Mesothelial cell of epicardium (in vitro differentiated cells): ENCODE data around the gene TP53AIP1. TPM values are rescaled to one million over a fixed set of nuclear protein-coding genes. Genes with fewer than 3 reads are reported as not detected.

ENCODE experiments used
- DNase-seq, 2 experiments: peaks; one replicate each; pipeline ENCODE4 v3.0.0; 2021; ENCODE audit warnings: low spot score in 2 of 2; ENCODE audit not compliant: unreplicated experiment in 2 of 2
- H3K27ac Mint-ChIP-seq: 2 replicates; pipeline ENCODE4 v1.8.0; 2021; ENCODE audit warnings: mixed read lengths
- H3K27me3 Mint-ChIP-seq: 2 replicates; pipeline ENCODE4 v1.8.0; 2021; ENCODE audit warnings: low read depth, mixed read lengths
- H3K36me3 Mint-ChIP-seq: 2 replicates; pipeline ENCODE4 v1.8.0; 2021; ENCODE audit warnings: mixed read lengths
- H3K4me1 Mint-ChIP-seq: 2 replicates; pipeline ENCODE4 v1.8.0; 2021; ENCODE audit warnings: mixed read lengths
- H3K4me3 Mint-ChIP-seq: 2 replicates; pipeline ENCODE4 v1.8.0; 2021; ENCODE audit warnings: mild to moderate bottlenecking, moderate library complexity, mixed read lengths
- H3K9me3 Mint-ChIP-seq: 2 replicates; pipeline ENCODE4 v1.8.0; 2021; ENCODE audit warnings: mixed read lengths
- CTCF ChIP-seq: fragments of 200-600 bp; sonication (generic); IDR thresholded peaks from one replicate; pipeline ENCODE4 v1.5.0; 2021; ENCODE audit warnings: antibody characterized with exemption; ENCODE audit not compliant: unreplicated experiment
- total RNA-seq: library from RNA; stranded (reverse); gene quantifications from 3 replicates; pipeline ENCODE4 v1.2.1, GENCODE V29; 2021

TP53AIP1 gene
- total RNA-seq, 1 donor from 2014 or later: 0.45 TPM

- TF ChIP-seq CTCF: no peak
- H3K4me1 Mint-ChIP-seq: peaks cover 32% of the 10 kb centered on the region
- H3K27me3 Mint-ChIP-seq: peaks cover 2% of the 10 kb centered on the region
- no peak overlapping the region for H3K4me3 Mint-ChIP-seq
- no peak for DNase-seq
- peak overlapping the region; percentile 43 for H3K27ac Mint-ChIP-seq
- peaks cover 4% of the 10 kb centered on the region for H3K9me3 Mint-ChIP-seq
- H3K36me3 Mint-ChIP-seq: no peaks in the 10 kb centered on the region
Observed at GRCh38 chr11:128931066-128931465, 11.6 kb downstream of the TP53AIP1 start.

GRCh38 chr11:128929991-128930390, 12.7 kb downstream of the TP53AIP1 start:
- no peak for DNase-seq
- peaks cover 2% of the 10 kb centered on the region for H3K27me3 Mint-ChIP-seq

GRCh38 chr11:128929468-128929867, 13.2 kb downstream of the TP53AIP1 start:
- no peak for TF ChIP-seq CTCF
- peaks cover 4% of the 10 kb centered on the region for H3K9me3 Mint-ChIP-seq
- DNase-seq: no peak
- no peak overlapping the region for H3K27ac Mint-ChIP-seq
- no peak overlapping the region for H3K4me3 Mint-ChIP-seq
- H3K4me1 Mint-ChIP-seq: peaks cover 32% of the 10 kb centered on the region
- H3K27me3 Mint-ChIP-seq: peaks cover 2% of the 10 kb centered on the region
- H3K36me3 Mint-ChIP-seq: no peaks in the 10 kb centered on the region

More at GRCh38 chr11:128929991-128930390, 12.7 kb downstream of the TP53AIP1 start:
- peak overlapping the region; percentile 21 for H3K27ac Mint-ChIP-seq
- peaks cover 32% of the 10 kb centered on the region for H3K4me1 Mint-ChIP-seq
- peaks cover 4% of the 10 kb centered on the region for H3K9me3 Mint-ChIP-seq
- H3K4me3 Mint-ChIP-seq: no peak overlapping the region
- no peaks in the 10 kb centered on the region for H3K36me3 Mint-ChIP-seq
- no peak for TF ChIP-seq CTCF

GRCh38 chr11:128928400-128928799, 14.3 kb downstream of the TP53AIP1 start:
- no peaks in the 10 kb centered on the region for H3K9me3 Mint-ChIP-seq
- no peaks in the 10 kb centered on the region for H3K36me3 Mint-ChIP-seq
- peaks cover 29% of the 10 kb centered on the region for H3K4me1 Mint-ChIP-seq
- H3K4me3 Mint-ChIP-seq: no peak overlapping the region
- H3K27ac Mint-ChIP-seq: no peak overlapping the region
- peaks cover 2% of the 10 kb centered on the region for H3K27me3 Mint-ChIP-seq
- no peak for DNase-seq
- no peak for TF ChIP-seq CTCF

- Mint-ChIP-seq H3K27me3 (peaks cover 2% of the 10 kb centered on the region), H3K36me3 (no peaks in the 10 kb centered on the region), H3K27ac (no peak overlapping the region), H3K4me1 (peaks cover 29% of the 10 kb centered on the region), H3K9me3 (no peaks in the 10 kb centered on the region), H3K4me3 (no peak overlapping the region)
- no peak for DNase-seq
- TF ChIP-seq CTCF: no peak
Observed at GRCh38 chr11:128927683-128928336, 14.9 kb downstream of the TP53AIP1 start.
